GM23338 (cell line): ENCODE data around the gene BTN1A1. TPM values are rescaled to one million over a fixed set of nuclear protein-coding genes. Genes with fewer than 3 reads are reported as not detected.

Source experiments
- ATAC-seq: fragments of 200-7000 bp; cut with Tn5 transposase; 3 replicates; pipeline ENCODE4 v1.9.1; 2020
- DNase-seq: peaks from one replicate; pipeline ENCODE4 v3.0.0-alpha.2; 2015; ENCODE audit warnings: low spot score
- H2AFZ ChIP-seq: fragments of 200-600 bp; sonication (generic); 2 replicates; pipeline ENCODE4 v1.8.0; 2016; ENCODE audit warnings: antibody characterized with exemption, mild to moderate bottlenecking, moderate library complexity
- H3F3A ChIP-seq: fragments of 200-600 bp; sonication (generic); replicated peaks from 2 replicates; pipeline ENCODE4 v1.8.0; 2017; ENCODE audit warnings: antibody characterized with exemption, mixed run types, low read depth
- H3K27ac ChIP-seq: fragments of 200-600 bp; sonication (generic); 2 replicates; pipeline ENCODE4 v1.6.1; 2016; ENCODE audit warnings: low read depth
- H3K27me3 ChIP-seq: fragments of 200-600 bp; sonication (generic); 2 replicates; pipeline ENCODE4 v1.8.0; 2016; ENCODE audit warnings: mild to moderate bottlenecking, mixed run types, moderate library complexity; ENCODE audit not compliant: insufficient read depth
- H3K36me3 ChIP-seq: fragments of 200-600 bp; sonication (generic); 2 replicates; pipeline ENCODE4 v1.8.0; 2016; ENCODE audit warnings: mild to moderate bottlenecking; ENCODE audit not compliant: insufficient read depth
- H3K4me1 ChIP-seq: fragments of 200-600 bp; sonication (generic); 2 replicates; pipeline ENCODE4 v1.8.0; 2016; ENCODE audit warnings: mild to moderate bottlenecking, moderate library complexity; ENCODE audit not compliant: insufficient read depth
- H3K4me2 ChIP-seq: fragments of 200-600 bp; sonication (generic); 2 replicates; pipeline ENCODE4 v1.7.1; 2017; ENCODE audit warnings: mixed run types
- H3K4me3 ChIP-seq: fragments of 200-600 bp; sonication (generic); 2 replicates; pipeline ENCODE4 v1.6.1; 2016; ENCODE audit warnings: mixed run types
- H3K79me2 ChIP-seq: fragments of 200-600 bp; sonication (generic); replicated peaks from 2 replicates; pipeline ENCODE4 v1.8.0; 2017; ENCODE audit warnings: mild to moderate bottlenecking; ENCODE audit not compliant: insufficient read depth
- H3K9me2 ChIP-seq: fragments of 200-600 bp; sonication (generic); 2 replicates; pipeline ENCODE4 v1.8.0; 2017; ENCODE audit not compliant: insufficient read depth
- H4K20me1 ChIP-seq: fragments of 200-600 bp; sonication (generic); replicated peaks from 2 replicates; pipeline ENCODE4 v1.8.0; 2017; ENCODE audit warnings: mild to moderate bottlenecking; ENCODE audit not compliant: insufficient read depth
- H3K27ac Mint-ChIP-seq: 2 replicates; pipeline ENCODE4 v1.8.0; 2020; ENCODE audit warnings: inconsistent platforms, mild to moderate bottlenecking, moderate library complexity, mixed read lengths
- H3K27me3 Mint-ChIP-seq: 3 replicates; pipeline ENCODE4 v1.8.0; 2022; ENCODE audit warnings: low read depth, mild to moderate bottlenecking, moderate library complexity, mixed read lengths, inconsistent platforms; ENCODE audit not compliant: insufficient read depth, poor library complexity
- H3K36me3 Mint-ChIP-seq: 3 replicates; pipeline ENCODE4 v1.8.0; 2021; ENCODE audit warnings: low read depth, mild to moderate bottlenecking, inconsistent platforms, moderate library complexity, mixed read lengths
- H3K4me1 Mint-ChIP-seq: 3 replicates; pipeline ENCODE4 v1.8.0; 2020; ENCODE audit warnings: mild to moderate bottlenecking, inconsistent platforms, mixed read lengths
- H3K4me3 Mint-ChIP-seq: 3 replicates; pipeline ENCODE4 v1.8.0; 2021; ENCODE audit warnings: moderate library complexity, mild to moderate bottlenecking, inconsistent platforms, mixed read lengths
- H3K9me3 Mint-ChIP-seq: 3 replicates; pipeline ENCODE4 v1.8.0; 2020; ENCODE audit warnings: moderate library complexity, mild to moderate bottlenecking, inconsistent platforms, mixed read lengths
- ZNF462 ChIP-seq: fragments of 250-450 bp; sonication (Bioruptor Pico); IDR thresholded peaks from 2 replicates; pipeline ENCODE4 v1.5.0; 2020; ENCODE audit warnings: mild to moderate bottlenecking, moderate library complexity
- polyA plus RNA-seq: library from polyadenylated mRNA; unstranded; fragments of >200 nt; fragmentation: Nextera tagmentation; extraction: Ambion mirVana; gene quantifications from 2 replicates; pipeline ENCODE4 v1.2.1, GENCODE V29; 2016
- total RNA-seq: library from RNA; depleted of rRNA; stranded (reverse); fragments of >200 nt; shearing (Covaris generic); gene quantifications from 2 replicates; pipeline ENCODE4 v1.2.3, GENCODE V29; 2014
- TF ChIP-seq, protein P1 (sequence below), 2 experiments: fragments of 200-600 bp in 1 of 2; sonication (generic) in 1 of 2; conservative IDR thresholded peaks; 2 replicates each; pipeline versions ENCODE4 v1.5.1 to v1.6.1; 2016 to 2017; ENCODE audit warnings: antibody characterized with exemption in 2 of 2, low read depth in 2 of 2, mild to moderate bottlenecking in 2 of 2, moderate library complexity in 1 of 2

The BTN1A1 gene
- total and polyA plus RNA-seq, 2 experiments from 2014 or later = 0.13 to 0.38 TPM

GRCh38 chr6:26520237-26520849 is 20.2 kb downstream of the BTN1A1 start:
- Histone ChIP-seq H3K4me3 (peak overlapping the region; percentile 52), H3K79me2 (peaks cover 5% of the 10 kb centered on the region; the same call in 1 of the 2 replicates), H4K20me1 (no peaks in the 10 kb centered on the region), H3K36me3 (no peaks in the 10 kb centered on the region), H2AFZ (peak overlapping the region; percentile 13; the same call in 1 of the 2 replicates), H3K9me2 (no peaks in the 10 kb centered on the region), H3K27ac (peak overlapping the region; percentile 85), H3K4me2 (peak overlapping the region; percentile 76), H3F3A (0 out of 2 replicates have a peak, but pooled peaks cover 3% of the 10 kb centered on the region), H3K27me3 (no peaks in the 10 kb centered on the region), H3K4me1 (peaks cover 17% of the 10 kb centered on the region; the same call in 1 of the 2 replicates)
- peaks cover 4% of the 10 kb centered on the region; the same call in 2 of the 3 replicates for H3K9me3 Mint-ChIP-seq
- peak overlapping the region; percentile 71 for H3K4me3 Mint-ChIP-seq
- no peak for DNase-seq
- H3K27me3 Mint-ChIP-seq = peaks cover 8% of the 10 kb centered on the region
- peak; percentile 16 for ATAC-seq
- TF ChIP-seq, protein P1, sequence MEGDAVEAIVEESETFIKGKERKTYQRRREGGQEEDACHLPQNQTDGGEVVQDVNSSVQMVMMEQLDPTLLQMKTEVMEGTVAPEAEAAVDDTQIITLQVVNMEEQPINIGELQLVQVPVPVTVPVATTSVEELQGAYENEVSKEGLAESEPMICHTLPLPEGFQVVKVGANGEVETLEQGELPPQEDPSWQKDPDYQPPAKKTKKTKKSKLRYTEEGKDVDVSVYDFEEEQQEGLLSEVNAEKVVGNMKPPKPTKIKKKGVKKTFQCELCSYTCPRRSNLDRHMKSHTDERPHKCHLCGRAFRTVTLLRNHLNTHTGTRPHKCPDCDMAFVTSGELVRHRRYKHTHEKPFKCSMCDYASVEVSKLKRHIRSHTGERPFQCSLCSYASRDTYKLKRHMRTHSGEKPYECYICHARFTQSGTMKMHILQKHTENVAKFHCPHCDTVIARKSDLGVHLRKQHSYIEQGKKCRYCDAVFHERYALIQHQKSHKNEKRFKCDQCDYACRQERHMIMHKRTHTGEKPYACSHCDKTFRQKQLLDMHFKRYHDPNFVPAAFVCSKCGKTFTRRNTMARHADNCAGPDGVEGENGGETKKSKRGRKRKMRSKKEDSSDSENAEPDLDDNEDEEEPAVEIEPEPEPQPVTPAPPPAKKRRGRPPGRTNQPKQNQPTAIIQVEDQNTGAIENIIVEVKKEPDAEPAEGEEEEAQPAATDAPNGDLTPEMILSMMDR (conservative IDR thresholded peaks at IDR 0.05; ENCODE audit: low read depth in 2 of 2) = no peak
- TF ChIP-seq ZNF462 (CRISPR knock-in tag) = no peak
- H3K4me1 Mint-ChIP-seq = peaks cover 23% of the 10 kb centered on the region
- peak overlapping the region; percentile 94 for H3K27ac Mint-ChIP-seq
- peaks cover 4% of the 10 kb centered on the region for H3K36me3 Mint-ChIP-seq
